ENCODE results near the gene DBN1.

DBN1 gene

GRCh38 chr5:177473443-177474001, at the start of gene DBN1:
TSS of gene DBN1 (minus strand) at chr5:177473634. CDS start at chr5:177473521, 113 bp downstream.
- peak in 15 of 51 donors; percentile 9 to 63 (median 31) for DNase-seq

- peak in 3 of 51 donors; percentile 17 to 36 (median 28) for DNase-seq
Measured at GRCh38 chr5:177520916-177521513, 47.6 kb upstream of the DBN1 start.

DNA sequence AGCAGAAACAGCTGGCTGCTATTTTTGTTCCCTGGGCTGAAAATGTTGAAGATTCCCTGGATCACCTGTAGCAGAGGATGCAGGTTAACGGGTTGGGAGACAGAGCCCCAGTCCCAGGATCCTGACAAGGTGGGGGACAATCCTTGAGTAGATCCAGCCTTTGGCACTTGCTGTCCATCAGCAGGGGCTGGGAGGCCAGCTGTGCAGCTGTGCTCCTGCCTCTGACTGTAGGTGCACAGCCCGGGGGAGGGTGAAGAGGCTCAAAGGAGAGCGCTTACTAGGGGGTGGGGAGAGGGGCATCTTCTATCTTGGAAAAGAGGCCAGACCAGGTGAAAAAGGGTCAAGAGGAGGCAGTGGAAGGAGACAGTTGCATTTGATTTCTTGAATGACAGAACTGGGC, 46.8 kb upstream of the DBN1 start:
- DNase-seq, result no peak

DNA sequence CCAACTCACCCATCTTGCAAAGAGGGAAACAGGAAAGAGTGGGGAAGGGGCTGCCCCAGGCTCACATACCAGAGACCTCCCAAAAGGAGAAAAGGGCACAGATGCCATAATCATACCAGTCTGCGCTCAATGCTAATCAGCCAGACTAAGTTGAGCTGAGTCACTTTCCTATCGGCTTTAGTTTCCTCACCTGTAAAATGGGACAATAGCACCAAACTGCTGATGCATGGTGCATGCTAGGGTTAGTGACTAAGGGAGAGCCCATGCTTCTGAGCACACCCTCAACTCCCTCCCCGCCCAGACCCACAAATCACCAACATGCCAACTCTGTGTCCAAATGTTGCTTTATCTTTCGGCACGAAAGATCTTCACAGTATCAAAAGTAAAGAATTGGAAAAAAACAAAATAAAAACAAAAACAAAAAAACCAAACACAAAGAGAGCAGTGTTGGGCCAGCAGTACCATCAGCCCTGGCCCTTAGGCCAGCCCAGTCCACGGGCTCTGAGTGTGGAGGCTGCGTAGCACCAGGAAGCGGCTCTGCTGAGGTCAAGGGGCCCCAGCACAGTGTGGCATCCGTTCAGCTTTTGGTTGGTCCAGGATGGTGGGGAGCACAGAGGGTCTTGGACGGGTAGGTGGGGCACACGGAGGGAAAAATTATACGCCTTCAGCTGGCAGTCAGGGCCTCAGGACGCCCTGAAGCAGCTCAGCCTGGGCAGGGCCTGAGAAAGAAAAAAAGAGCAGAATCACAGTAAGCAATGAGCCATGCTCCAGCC, 46.2 kb upstream of the DBN1 start:
- DNase-seq, result no peak

DNA sequence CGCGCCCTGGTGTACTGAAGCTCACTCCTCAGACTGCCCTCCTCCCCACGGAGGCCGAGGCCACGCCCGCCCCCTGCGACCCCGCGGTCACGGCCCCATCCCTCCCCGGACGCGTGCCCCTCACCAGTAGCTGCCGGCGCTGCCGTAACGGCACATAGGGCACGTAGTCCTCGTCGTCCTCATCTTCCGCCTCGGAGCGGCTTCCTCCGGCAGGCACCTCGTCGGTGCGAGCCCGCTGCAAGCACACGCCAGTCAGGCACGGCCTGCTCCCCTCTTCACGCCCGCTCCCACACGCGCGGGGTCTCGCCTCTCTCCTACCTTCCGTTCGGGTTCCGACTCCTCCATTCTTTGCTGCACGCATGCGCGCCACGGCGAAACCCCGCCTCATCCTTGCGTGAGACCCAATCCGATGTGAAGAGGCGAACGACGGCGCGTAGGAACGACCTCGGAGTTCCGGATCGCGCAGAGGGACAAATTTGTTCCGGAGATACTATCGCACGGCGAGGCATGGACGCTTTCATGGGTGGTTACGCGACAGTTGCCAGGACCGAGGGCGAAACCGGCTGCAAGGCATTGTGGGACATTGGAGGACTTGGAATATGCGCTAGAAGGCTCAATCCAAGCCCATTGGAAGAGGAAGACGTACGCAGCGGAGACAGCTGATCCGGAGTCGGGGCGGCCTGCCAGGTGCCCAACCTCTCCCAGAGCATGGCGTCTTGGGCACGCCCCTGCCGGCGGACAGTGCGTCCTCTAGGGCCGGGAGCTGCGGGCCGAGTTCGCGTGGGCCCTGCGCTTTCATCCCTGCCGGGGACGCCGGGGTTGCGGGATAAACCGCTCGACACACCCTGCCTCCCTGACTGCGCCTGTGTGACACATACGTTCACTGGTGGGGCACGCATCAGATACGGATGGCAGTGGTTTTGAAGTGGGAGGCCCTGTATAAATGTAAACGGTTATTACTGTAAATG, 43.5 kb upstream of the DBN1 start, which contains the start of gene DDX41:
Gene DDX41 (minus strand): TSS at position 361 of the 968 bp plus-strand sequence. CDS start 16 bp downstream, at position 345.
- peak; percentile 85 to 99 (median 96) for DNase-seq

- DNase-seq, result no peak
Measured at GRCh38 chr5:177515580-177515979, 42.1 kb upstream of the DBN1 start.

- DNase-seq, result no peak
Measured at GRCh38 chr5:177514541-177514940, 41.1 kb upstream of the DBN1 start.

- no peak for DNase-seq
Measured at GRCh38 chr5:177513500-177513899, 40.1 kb upstream of the DBN1 start.

DNA sequence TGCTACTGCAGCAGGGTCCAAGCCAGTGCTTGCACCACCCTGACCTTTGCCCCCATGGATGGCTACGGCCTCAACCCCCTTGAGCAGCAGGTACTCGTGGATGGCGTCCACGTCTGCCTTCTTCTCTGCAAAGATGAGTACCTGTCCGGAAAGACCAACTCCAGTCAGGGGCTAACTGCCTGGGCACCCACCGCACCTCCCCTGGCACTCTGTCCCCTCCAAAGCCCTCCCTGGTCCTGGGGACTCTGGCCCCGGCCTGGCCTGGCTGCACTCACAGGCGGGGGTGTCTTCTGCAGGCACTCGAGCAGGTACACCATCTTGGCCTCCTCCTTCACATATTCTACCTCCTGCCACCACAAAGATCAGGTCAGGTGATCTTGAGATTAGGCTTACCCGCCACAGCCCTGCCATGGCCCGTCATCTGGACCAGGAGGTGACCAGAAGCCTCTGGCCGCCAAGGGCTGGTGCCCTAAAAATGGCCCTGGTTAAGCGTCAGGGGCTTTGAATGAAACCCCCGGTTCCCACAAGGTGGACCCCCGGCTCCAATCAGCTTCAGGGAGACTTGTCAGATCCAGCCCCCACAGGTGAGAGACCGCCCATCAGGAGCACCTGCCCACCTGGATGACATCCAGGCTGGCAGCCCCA, 39.4 kb upstream of the DBN1 start:
- DNase-seq, result no peak

GRCh38 chr5:177511796-177512675, 38.6 kb upstream of the DBN1 start:
- DNase-seq, result no peak

GRCh38 chr5:177511181-177511580, 37.7 kb upstream of the DBN1 start:
- no peak for DNase-seq

- DNase-seq, result no peak
Measured at GRCh38 chr5:177510567-177511053, 37.2 kb upstream of the DBN1 start.

DNA sequence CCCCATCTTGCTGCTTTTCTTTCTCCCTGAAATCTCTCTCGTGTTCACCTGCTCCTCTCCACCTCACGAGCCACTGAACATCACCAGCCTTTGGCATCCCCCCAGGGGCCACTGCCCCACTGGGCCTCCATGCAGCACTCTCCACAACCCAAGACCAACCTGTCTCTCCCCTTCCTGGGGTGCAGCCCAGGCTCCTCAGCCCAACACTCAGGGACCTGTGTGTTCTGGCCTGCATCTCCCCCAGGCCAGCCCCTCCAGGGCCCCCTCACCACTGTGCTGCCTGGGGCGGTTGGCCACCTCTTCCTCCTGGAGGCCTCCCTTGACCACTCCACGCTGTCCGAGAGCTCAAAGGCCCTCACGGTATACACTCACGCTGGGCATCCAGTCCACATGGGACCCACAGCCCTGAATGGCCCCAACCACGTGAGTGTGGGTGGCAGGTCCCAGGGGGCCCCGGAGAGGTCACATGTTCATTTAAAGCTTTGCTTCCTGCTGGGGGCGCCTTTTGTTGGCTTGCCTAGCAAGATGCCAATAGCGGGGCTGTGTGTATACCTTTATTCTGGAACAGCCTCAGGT, 36.6 kb upstream of the DBN1 start:
- DNase-seq, result no peak

- peak in 7 of 51 donors; percentile 6 to 21 (median 11) for DNase-seq
Measured at GRCh38 chr5:177509381-177509951, 36.0 kb upstream of the DBN1 start, which contains the start of gene DOK3. TSS of gene DOK3 (minus strand) at chr5:177509826. CDS start at chr5:177509540, 286 bp downstream.

- no peak for DNase-seq
Measured at GRCh38 chr5:177508837-177509236, 35.4 kb upstream of the DBN1 start.

DNA sequence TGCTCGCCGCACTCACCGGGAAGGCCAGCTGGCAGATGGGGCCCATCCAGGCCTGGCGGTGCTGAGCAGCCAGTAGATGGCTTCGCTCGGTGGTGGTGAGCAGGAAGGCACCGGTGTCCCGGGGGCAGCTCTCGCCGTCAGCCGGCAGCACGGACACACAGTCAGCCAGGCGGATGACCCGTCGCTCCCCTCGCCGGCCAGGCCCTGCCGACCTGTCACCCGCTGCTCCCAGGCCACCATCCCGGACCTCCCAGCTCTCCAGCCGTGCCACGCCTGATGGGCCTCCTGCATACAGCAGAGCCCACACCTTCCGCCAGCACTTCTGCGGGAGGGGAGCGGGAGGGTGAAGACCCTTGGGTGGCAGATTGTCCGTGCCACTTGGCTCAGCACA, 34.8 kb upstream of the DBN1 start:
- DNase-seq, result no peak

DNA sequence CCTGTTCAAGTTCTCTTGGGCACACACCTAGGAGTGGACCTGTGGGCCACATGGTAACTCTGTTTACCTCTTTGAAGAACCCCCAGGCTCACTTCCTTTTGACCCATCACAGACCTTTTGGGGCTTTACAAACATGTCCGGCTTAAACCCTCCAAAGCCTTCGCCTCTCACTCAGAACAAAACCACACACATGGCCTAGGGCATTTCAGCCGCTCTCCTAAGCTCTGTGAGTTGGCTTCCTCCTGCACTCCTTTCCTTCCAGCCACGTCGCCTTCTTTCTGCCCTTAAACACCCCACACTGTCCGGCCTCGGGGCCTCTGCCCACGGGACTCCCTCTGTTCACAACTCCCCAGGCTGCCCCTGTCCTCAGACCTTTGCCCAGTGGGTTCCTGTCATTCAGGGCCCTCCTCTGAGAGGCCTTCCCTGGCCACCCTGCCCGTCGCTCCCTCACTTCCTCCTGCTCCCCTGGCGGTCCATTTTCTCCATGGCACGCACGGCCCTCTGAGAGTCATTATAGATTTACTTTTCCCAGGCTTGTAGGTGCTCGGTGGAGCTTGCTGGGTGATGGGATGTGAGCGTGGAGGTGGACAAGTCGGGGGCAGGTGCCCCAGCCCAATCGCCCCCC, 34.3 kb upstream of the DBN1 start:
- DNase-seq, result no peak

GRCh38 chr5:177507165-177507564, 33.7 kb upstream of the DBN1 start:
- no peak for DNase-seq

All from hypothalamus (tissue), 51 donors.